Coronary artery (tissue), 2 donors: ENCODE data around the gene BIRC7.

Source experiments
- DNase-seq: peaks from one replicate; pipeline ENCODE4 v3.0.0-alpha.2; 2017; ENCODE audit warnings: low spot score
- H3K27ac ChIP-seq, 2 donors: fragments of 200-600 bp; sonication (generic); one replicate each; pipeline ENCODE4 v1.5.1; 2016 to 2019
- H3K4me3 ChIP-seq: fragments of 200-600 bp; sonication (generic); 2 replicates; pipeline ENCODE4 v1.5.1; 2016; ENCODE audit warnings: mild to moderate bottlenecking, moderate library complexity
- TF ChIP-seq, protein P1 (sequence below): fragments of 200-600 bp; sonication (generic); IDR thresholded peaks from one replicate; pipeline ENCODE4 v1.5.1; 2019; ENCODE audit warnings: antibody characterized with exemption

BIRC7 gene

DNA sequence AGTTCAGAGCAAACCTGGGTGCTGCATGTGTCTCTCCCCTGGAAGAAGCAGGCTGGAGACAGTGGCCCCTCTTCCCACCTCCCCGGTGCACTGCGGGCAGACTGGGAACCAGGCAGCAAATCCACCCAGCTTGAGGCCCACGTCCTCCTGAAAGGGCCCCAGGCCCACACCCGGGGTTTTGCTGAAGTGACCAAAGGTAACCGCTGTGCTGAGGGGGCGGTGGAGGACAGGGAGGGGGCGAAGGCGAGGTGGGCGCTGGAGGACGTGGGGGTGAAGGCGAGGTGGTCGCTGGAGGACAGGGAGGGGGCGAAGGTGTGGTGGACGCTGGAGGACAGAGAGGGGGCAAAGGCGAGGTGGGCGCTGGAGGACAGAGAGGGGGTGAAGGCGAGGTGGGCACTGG is 1.8 kb upstream of the BIRC7 start:
- H3K27ac ChIP-seq: no peak overlapping the region
- H3K4me3 ChIP-seq: no peak overlapping the region
- no peak for DNase-seq
- TF ChIP-seq, protein P1, sequence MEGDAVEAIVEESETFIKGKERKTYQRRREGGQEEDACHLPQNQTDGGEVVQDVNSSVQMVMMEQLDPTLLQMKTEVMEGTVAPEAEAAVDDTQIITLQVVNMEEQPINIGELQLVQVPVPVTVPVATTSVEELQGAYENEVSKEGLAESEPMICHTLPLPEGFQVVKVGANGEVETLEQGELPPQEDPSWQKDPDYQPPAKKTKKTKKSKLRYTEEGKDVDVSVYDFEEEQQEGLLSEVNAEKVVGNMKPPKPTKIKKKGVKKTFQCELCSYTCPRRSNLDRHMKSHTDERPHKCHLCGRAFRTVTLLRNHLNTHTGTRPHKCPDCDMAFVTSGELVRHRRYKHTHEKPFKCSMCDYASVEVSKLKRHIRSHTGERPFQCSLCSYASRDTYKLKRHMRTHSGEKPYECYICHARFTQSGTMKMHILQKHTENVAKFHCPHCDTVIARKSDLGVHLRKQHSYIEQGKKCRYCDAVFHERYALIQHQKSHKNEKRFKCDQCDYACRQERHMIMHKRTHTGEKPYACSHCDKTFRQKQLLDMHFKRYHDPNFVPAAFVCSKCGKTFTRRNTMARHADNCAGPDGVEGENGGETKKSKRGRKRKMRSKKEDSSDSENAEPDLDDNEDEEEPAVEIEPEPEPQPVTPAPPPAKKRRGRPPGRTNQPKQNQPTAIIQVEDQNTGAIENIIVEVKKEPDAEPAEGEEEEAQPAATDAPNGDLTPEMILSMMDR: no peak

DNA sequence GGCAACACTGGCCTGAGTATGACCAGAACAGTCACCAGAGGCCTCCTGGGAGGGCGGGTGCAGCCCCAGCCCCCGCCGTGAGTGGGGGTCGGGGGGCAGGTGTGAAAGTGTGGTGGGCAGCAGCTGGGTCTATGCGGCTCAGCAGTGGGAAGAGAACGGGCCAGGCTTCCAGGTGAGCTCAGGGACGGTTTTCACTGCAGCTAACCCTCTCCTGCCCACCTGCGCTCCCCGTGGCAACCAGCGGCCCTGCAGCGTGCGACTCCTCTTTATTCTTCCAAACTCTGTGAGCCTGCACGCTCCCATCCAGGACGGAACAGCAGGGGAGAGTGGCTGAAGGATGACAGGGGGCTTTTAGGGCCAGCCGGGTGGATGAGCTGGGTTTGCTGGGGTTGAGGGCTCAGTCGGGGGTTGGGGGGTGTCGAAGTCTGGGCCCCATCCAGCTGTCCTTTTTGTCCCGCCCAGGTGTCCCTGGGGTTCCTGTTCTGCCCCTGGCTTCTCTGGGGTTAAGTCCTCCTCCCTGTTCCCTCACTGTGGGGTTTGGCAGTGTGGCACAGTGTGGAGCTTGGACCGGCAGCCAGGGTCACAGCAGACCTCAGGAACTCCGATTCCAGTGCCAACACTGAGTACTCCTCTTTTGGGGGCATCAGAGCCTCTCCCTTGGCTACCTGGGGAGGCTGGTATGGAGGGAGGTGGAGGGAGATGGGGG is 859 bp upstream of the BIRC7 start:
- Histone ChIP-seq H3K27ac (no peak overlapping the region), H3K4me3 (no peak overlapping the region)
- TF ChIP-seq, protein P1: no peak
- no peak for DNase-seq

DNA sequence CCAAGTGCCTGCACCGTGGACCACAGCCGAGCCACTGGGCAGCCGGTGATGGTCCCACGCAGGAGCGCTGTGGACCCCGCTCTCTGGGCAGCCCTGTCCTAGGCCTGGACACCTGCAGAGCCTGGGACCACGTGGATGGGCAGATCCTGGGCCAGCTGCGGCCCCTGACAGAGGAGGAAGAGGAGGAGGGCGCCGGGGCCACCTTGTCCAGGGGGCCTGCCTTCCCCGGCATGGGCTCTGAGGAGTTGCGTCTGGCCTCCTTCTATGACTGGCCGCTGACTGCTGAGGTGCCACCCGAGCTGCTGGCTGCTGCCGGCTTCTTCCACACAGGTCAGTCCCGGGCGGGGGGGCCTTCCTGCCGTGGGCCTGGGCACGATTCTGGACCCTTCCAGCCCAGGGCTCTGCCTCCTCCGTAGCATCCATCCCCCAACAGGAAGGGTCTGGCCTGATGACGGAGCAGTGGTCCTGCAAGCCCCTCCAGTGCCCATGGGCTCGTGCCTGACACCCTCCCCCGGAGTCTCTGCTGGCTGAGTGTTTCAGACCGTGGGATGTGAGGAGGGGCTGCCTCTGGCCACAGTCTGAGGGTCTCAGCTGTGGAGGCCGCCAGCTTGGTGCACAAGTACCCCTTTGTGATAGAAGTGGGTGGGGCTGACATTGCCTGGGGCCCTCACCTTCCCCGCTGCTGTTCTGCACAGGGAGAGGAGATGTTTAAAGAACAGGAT is 572 bp downstream of the BIRC7 start:
- no peak overlapping the region for H3K4me3 ChIP-seq
- DNase-seq: no peak
- TF ChIP-seq, protein P1: no peak
- no peak overlapping the region for H3K27ac ChIP-seq

DNA sequence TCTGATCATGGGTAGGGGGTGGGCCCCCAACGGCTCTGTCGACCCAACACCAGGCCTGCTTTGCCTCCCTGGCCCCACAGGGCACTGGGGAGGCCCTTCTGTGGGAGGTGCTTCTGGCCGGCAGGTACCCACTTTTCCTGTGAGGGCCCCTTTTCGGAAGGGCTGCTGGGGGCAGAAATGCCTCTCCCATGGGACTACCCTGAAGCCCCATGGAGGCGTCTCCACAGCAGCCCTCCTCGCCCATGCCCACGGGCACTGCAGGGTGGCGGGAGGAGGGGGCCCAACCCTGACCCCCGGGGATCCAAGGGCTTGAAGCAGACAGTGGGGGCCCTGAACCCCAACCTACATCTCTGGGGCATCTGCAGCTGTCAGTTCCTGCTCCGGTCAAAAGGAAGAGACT is 2.3 kb downstream of the BIRC7 start:
- no peak overlapping the region for H3K27ac ChIP-seq
- TF ChIP-seq, protein P1: no peak
- no peak overlapping the region for H3K4me3 ChIP-seq
- no peak for DNase-seq

DNA sequence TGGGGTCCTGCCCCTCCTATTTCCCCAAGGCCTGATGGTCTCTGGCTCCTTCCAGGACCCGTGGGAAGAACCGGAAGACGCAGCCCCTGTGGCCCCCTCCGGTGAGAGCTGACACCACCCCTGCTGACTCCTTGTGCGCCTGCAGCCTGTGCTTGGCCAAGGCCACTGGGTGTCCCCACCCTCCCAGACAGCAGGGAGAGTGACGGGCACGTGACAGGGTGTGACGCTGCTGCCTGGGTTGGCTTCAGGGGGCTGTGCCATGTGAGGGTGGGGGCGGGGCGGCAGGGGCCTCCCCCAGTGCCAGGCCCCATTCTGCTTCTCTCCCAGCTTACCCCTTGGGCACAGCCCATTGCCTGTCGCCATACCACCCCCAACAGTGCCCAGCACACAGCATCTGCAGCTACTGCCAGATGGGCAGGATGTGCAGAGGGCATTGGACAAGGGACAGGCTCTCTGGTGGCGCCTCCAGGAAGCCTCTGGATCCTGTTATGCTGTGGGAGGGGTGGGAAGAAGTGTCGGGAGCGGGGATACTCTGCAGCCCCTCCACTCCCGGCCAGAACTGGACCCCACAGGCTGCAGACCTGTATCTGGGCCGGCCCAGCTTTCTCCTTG is 2.9 kb downstream of the BIRC7 start:
- TF ChIP-seq, protein P1: no peak
- H3K27ac ChIP-seq: no peak overlapping the region

DNA sequence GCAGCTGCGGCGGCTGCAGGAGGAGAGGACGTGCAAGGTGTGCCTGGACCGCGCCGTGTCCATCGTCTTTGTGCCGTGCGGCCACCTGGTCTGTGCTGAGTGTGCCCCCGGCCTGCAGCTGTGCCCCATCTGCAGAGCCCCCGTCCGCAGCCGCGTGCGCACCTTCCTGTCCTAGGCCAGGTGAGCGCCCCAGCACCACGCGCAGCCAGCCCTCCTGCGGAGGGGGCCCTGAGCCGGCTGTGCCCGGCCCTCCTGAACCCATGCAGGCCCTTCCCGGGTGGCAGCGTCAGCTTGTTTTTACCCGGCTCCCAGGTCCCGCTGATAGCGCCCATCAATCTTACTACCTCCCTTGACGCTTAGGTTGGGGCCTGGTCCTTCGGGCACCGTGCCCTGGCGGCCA is 3.7 kb downstream of the BIRC7 start:
- H3K27ac ChIP-seq: no peak overlapping the region
- no peak overlapping the region for H3K4me3 ChIP-seq
- no peak for DNase-seq
- TF ChIP-seq, protein P1: no peak

More for the DNA sequence above, 2.9 kb downstream of the BIRC7 start:
- DNase-seq: no peak
- no peak overlapping the region for H3K4me3 ChIP-seq

DNA sequence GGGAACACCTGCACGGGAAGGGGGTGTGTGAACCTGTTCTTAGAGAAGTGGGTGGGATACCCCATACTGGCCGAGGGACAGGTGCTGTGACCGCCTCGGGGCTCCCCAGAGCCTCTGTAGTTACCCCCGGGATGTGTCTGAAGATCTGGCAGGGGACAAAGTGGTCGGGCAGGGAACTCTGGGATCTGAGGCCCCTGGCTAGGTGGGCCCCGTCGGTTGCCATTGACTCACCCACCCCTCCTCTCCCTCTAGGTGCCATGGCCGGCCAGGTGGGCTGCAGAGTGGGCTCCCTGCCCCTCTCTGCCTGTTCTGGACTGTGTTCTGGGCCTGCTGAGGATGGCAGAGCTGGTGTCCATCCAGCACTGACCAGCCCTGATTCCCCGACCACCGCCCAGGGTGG is 4.3 kb downstream of the BIRC7 start:
- Histone ChIP-seq H3K4me3 (no peak overlapping the region), H3K27ac (no peak overlapping the region)
- TF ChIP-seq, protein P1: no peak
- no peak for DNase-seq
